ENCODE measurements around the gene MALRD1. TPM values are rescaled to one million over a fixed set of nuclear protein-coding genes. Genes with fewer than 3 reads are reported as not detected.

Gene MALRD1
- total and polyA plus RNA-seq, 2 of the 8 experiments (the other 6 are each of a cell fraction or from before 2014, with no cell fraction given): 0.32 to 0.35 TPM

DNA sequence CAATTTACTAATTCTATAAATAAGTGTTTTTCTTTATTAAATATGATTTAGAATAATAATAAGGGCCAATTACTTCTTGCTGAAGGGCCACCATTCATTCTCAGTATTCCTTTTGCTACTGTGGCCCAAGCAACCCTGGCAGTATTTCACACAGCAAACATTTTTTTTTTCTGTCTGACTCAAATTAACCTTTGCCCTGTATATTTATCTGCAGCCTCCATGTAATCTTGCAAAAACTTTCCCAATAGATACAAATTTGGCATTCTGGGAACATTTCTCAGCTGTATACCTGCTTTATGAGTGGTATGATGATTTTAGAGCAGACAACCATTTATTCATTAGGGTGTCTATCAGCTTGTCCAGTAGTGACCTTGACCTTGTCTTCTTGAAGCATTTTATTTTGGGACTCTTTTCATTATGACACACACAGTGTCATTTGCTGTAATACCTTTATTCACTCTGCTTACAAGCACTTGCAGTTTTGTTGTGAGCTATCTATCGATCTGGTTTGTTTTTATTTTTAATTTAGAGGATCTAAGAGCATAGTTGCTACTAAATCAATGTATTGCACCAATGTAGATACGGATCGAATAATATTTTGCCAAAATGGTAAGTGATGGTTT, 607.9 kb downstream of the MALRD1 start (continued):
- TF ChIP-seq RNF2 (IDR thresholded peaks at IDR 0.05; ENCODE audit: borderline replicate concordance, low read depth, low read length, missing control alignments, poor library complexity, severe bottlenecking): no peak
- no peak for TF ChIP-seq GABPA (IDR thresholded peaks at IDR 0.05; ENCODE audit: borderline replicate concordance, insufficient read depth, low read length)
- no peak for TF ChIP-seq HDAC2 (IDR thresholded peaks at IDR 0.05; ENCODE audit: borderline replicate concordance in 1 of 2, low read depth in 2 of 2, low read length in 2 of 2)
- no peak for TF ChIP-seq MAFK (IDR thresholded peaks at IDR 0.05; ENCODE audit: low read depth, low read length)
